H1 (cell line): ENCODE results near the gene FGF5. TPM values are rescaled to one million over a fixed set of nuclear protein-coding genes. Genes with fewer than 3 reads are reported as not detected.
"Not testable (repeated sequence)": the region's sequence is repeated elsewhere in the genome, so short reads cannot be mapped to it uniquely, and the experiment has no call there.

Source experiments
- CTCF ChIA-PET: fragments of 300-600 bp; sonication (Branson Sonifier 250); formaldehyde crosslinking; loops from one replicate; lab custom pipeline; 2021; ENCODE audit not compliant: partially characterized antibody; lab: Charles Lee
- POLR2A ChIA-PET: fragments of 300-600 bp; sonication (Branson Sonifier 250); formaldehyde crosslinking; loops from one replicate; lab custom pipeline; 2021; ENCODE audit warnings: inconsistent platforms; ENCODE audit not compliant: partially characterized antibody; lab: Charles Lee
- DNase-seq, 2 experiments: peaks; one replicate each; pipeline versions ENCODE4 v3.0.0 to v3.0.0-alpha.2; 2010 to 2022; ENCODE audit warnings: low spot score in 2 of 2, low read depth in 1 of 2, mixed read lengths in 1 of 2
- FAIRE-seq: peaks from 2 replicates; lab custom pipeline; 2011; peaks lifted over from hg19 to GRCh38; lab: Jason Lieb, UNC
- H2AFZ ChIP-seq: 2 replicates; pipeline ENCODE4 v1.8.1; 2012; ENCODE audit warnings: low read length, inconsistent platforms
- H2AK5ac ChIP-seq: 2 replicates; pipeline ENCODE4 v1.6.1; 2013; ENCODE audit warnings: low read depth, low read length
- H2BK120ac ChIP-seq: replicated peaks from 2 replicates; pipeline ENCODE3; 2013; ENCODE audit warnings: low read depth, low read length, inconsistent platforms
- H2BK12ac ChIP-seq: 2 replicates; pipeline ENCODE4 v1.6.1; 2013; ENCODE audit warnings: low read depth, low read length
- H2BK15ac ChIP-seq: 2 replicates; pipeline ENCODE4 v1.6.1; 2013; ENCODE audit warnings: low read length
- H2BK20ac ChIP-seq: 2 replicates; pipeline ENCODE4 v1.6.1; 2013; ENCODE audit warnings: low read length
- H2BK5ac ChIP-seq: 2 replicates; pipeline ENCODE4 v1.6.1; 2013; ENCODE audit warnings: low read depth, low read length
- H3K14ac ChIP-seq: 2 replicates; pipeline ENCODE4 v1.6.1; 2013; ENCODE audit warnings: inconsistent platforms; ENCODE audit not compliant: insufficient read length
- H3K18ac ChIP-seq: 2 replicates; pipeline ENCODE4 v1.6.1; 2013; ENCODE audit warnings: low read length; ENCODE audit errors: extremely low read depth
- H3K23ac ChIP-seq: 2 replicates; pipeline ENCODE4 v1.6.1; 2013; ENCODE audit warnings: inconsistent platforms; ENCODE audit not compliant: insufficient read length
- H3K23me2 ChIP-seq: 2 replicates; pipeline ENCODE4 v1.6.1; 2013; ENCODE audit warnings: low read depth, low read length
- H3K27ac ChIP-seq: 2 replicates; pipeline ENCODE4 v1.6.1; 2011; ENCODE audit warnings: low read depth, low read length, inconsistent platforms
- H3K27me3 ChIP-seq, 4 experiments: replicated peaks in 1 of 4; 1 replicate in 1 of 4; 2 replicates in 3 of 4; pipeline versions ENCODE4 v1.6.1 to v1.8.1; 2011 to 2013; ENCODE audit warnings: low read length in 3 of 4, mild to moderate bottlenecking in 3 of 4, inconsistent platforms in 2 of 4, mixed read lengths in 2 of 4, moderate library complexity in 1 of 4; ENCODE audit not compliant: control insufficient read depth in 3 of 4, insufficient read depth in 3 of 4; ENCODE audit errors: extremely low read depth in 1 of 4
- H3K36me3 ChIP-seq, 4 experiments: 2 replicates each; pipeline versions ENCODE4 v1.6.1 to v1.8.1; 2011 to 2013; ENCODE audit warnings: mild to moderate bottlenecking in 4 of 4, low read length in 3 of 4, moderate library complexity in 2 of 4, control low read depth in 1 of 4, inconsistent platforms in 1 of 4; ENCODE audit not compliant: insufficient read depth in 4 of 4, control insufficient read depth in 2 of 4
- H3K4ac ChIP-seq: replicated peaks from 2 replicates; pipeline ENCODE3; 2013; ENCODE audit warnings: low read length, low read depth, mixed read lengths, inconsistent platforms; ENCODE audit not compliant: insufficient read length
- H3K4me1 ChIP-seq, 4 experiments: replicated peaks in 1 of 4; 1 replicate in 1 of 4; 2 replicates in 3 of 4; pipeline versions ENCODE4 v1.6.1 to v1.8.1; 2011 to 2013; ENCODE audit warnings: low read length in 3 of 4, inconsistent platforms in 2 of 4, mixed read lengths in 1 of 4; ENCODE audit not compliant: insufficient read depth in 4 of 4, control insufficient read depth in 3 of 4
- H3K4me2 ChIP-seq, 2 experiments: 2 replicates each; pipeline versions ENCODE4 v1.6.1 to v1.8.1; 2011 to 2013; ENCODE audit warnings: low read depth in 2 of 2, low read length in 2 of 2, control low read depth in 1 of 2, inconsistent platforms in 1 of 2, mild to moderate bottlenecking in 1 of 2; ENCODE audit not compliant: insufficient read depth in 1 of 2
- H3K4me3 ChIP-seq, 4 experiments: fragments of 200-600, 300-600 bp in 1 of 4; sonication (generic), shearing (Covaris generic), sonication (Bioruptor Twin) in 1 of 4; 2 replicates each; pipeline versions ENCODE4 v1.5.1 to v1.8.1; 2011 to 2016; ENCODE audit warnings: low read length in 4 of 4, low read depth in 3 of 4, control low read depth in 2 of 4, inconsistent platforms in 2 of 4, mild to moderate bottlenecking in 2 of 4, mixed read lengths in 1 of 4, moderate library complexity in 1 of 4; ENCODE audit not compliant: insufficient read depth in 2 of 4; ENCODE audit errors: extremely low read depth in 1 of 4
- H3K56ac ChIP-seq: replicated peaks from 2 replicates; pipeline ENCODE3; 2013; ENCODE audit warnings: low read depth, mild to moderate bottlenecking, mixed read lengths, low read length, inconsistent platforms; ENCODE audit not compliant: insufficient read length
- H3K79me1 ChIP-seq: 2 replicates; pipeline ENCODE4 v1.6.1; 2013; ENCODE audit warnings: low read depth, low read length, control low read depth
- H3K79me2 ChIP-seq, 2 experiments: 2 replicates each; pipeline versions ENCODE4 v1.6.1 to v1.8.1; 2012 to 2013; ENCODE audit warnings: low read length in 2 of 2, mild to moderate bottlenecking in 2 of 2, inconsistent platforms in 1 of 2; ENCODE audit not compliant: insufficient read depth in 2 of 2, control insufficient read depth in 1 of 2
- H3K9ac ChIP-seq, 4 experiments: replicated peaks in 1 of 4; 1 replicate in 1 of 4; 2 replicates in 3 of 4; pipeline versions ENCODE4 v1.6.1 to v1.8.1; 2011 to 2013; ENCODE audit warnings: low read depth in 3 of 4, low read length in 3 of 4, control low read depth in 2 of 4, mild to moderate bottlenecking in 2 of 4, moderate library complexity in 2 of 4, inconsistent platforms in 1 of 4; ENCODE audit errors: extremely low read depth in 1 of 4
- H3K9me3 ChIP-seq, 2 experiments: 2 replicates each; pipeline versions ENCODE4 v1.6.1 to v1.8.1; 2012 to 2013; ENCODE audit warnings: mild to moderate bottlenecking in 2 of 2, moderate library complexity in 2 of 2, control low read depth in 1 of 2, inconsistent platforms in 1 of 2, low read depth in 1 of 2, low read length in 1 of 2, mixed read lengths in 1 of 2; ENCODE audit not compliant: insufficient read depth in 2 of 2
- H4K20me1 ChIP-seq, 2 experiments: replicated peaks in 1 of 2; 2 replicates each; pipeline versions ENCODE3 to v1.8.1; 2011 to 2013; ENCODE audit warnings: inconsistent platforms in 2 of 2, low read length in 2 of 2, mild to moderate bottlenecking in 1 of 2; ENCODE audit not compliant: insufficient read depth in 2 of 2, control insufficient read depth in 1 of 2
- H4K5ac ChIP-seq: 2 replicates; pipeline ENCODE4 v1.6.1; 2013; ENCODE audit warnings: low read length, low read depth, mixed read lengths, inconsistent platforms; ENCODE audit not compliant: insufficient read length
- H4K8ac ChIP-seq: 2 replicates; pipeline ENCODE4 v1.8.0; 2013; ENCODE audit warnings: mild to moderate bottlenecking, moderate library complexity, low read length, inconsistent platforms; ENCODE audit not compliant: insufficient read depth; ENCODE audit errors: extremely low read depth
- H4K91ac ChIP-seq: replicated peaks from 2 replicates; pipeline ENCODE3; 2013; ENCODE audit warnings: low read length, mixed read lengths, inconsistent platforms; ENCODE audit not compliant: insufficient read length
- ATF2 ChIP-seq: IDR thresholded peaks from 2 replicates; pipeline ENCODE4 v1.6.1; 2012; ENCODE audit warnings: low read length, inconsistent platforms
- CBX8 ChIP-seq: fragments of 300-800, 300-1000 bp; sonication (generic); IDR thresholded peaks from 2 replicates; pipeline ENCODE4 v1.7.1; 2016; ENCODE audit warnings: low read depth, low read length, borderline replicate concordance
- CTBP2 ChIP-seq: IDR thresholded peaks from 2 replicates; pipeline ENCODE4 v1.7.0; 2011; ENCODE audit warnings: borderline replicate concordance, mild to moderate bottlenecking, moderate library complexity, mixed read lengths, low read length; ENCODE audit not compliant: insufficient read depth, insufficient read length
- EGR1 ChIP-seq: IDR thresholded peaks from 2 replicates; pipeline ENCODE4 v1.6.1; 2011; ENCODE audit warnings: low read depth, low read length, borderline replicate concordance
- HDAC6 ChIP-seq: IDR thresholded peaks from one replicate; pipeline ENCODE4 v1.7.1; 2012; ENCODE audit warnings: low read depth, mild to moderate bottlenecking, inconsistent platforms, low read length, moderate library complexity
- NANOG ChIP-seq: IDR thresholded peaks from 2 replicates; pipeline ENCODE4 v1.6.1; 2011; ENCODE audit warnings: low read length, low read depth, mild to moderate bottlenecking, inconsistent platforms; ENCODE audit not compliant: insufficient read depth, poor library complexity, severe bottlenecking
- WGBS, 2 experiments: shearing (Covaris generic) in 1 of 2; methylation state at CpG; one replicate each; pipeline versions ENCODE4 v1.1.6 to v1.1.7; 2013 to 2015; ENCODE audit warnings: low lambda C conversion rate in 2 of 2, mixed read lengths in 2 of 2, inconsistent platforms in 1 of 2, low coverage in 1 of 2, missing lambda C conversion rate in 1 of 2; ENCODE audit not compliant: insufficient replicate concordance in 2 of 2, insufficient coverage in 1 of 2, insufficient read length in 1 of 2; ENCODE audit errors: extremely low coverage in 1 of 2, missing lambda C conversion rate in 1 of 2; 5-methylcytosine and 5-hydroxymethylcytosine counted together
- polyA plus RNA-seq, 7 experiments: library from polyadenylated mRNA; depleted of rRNA in 3 of 7; stranded (reverse) in 5 of 7; unstranded in 2 of 7; fragments of >200 nt in 5 of 7; fragments of 200-250 nt in 2 of 7; gene quantifications; 1 replicate in 5 of 7; 2 replicates in 1 of 7; 4 replicates in 1 of 7; pipeline versions ENCODE4 v1.2.1 to v1.2.3, GENCODE V29; 2011 to 2013; ENCODE audit warnings: missing spikeins in 2 of 7, mixed read lengths in 2 of 7
- total RNA-seq: library from RNA; stranded (reverse); fragmentation: NEBNext Ultra II Directional; extraction: Animal tissue kit (Norgen Biotek cat#: 25700); gene quantifications from 2 replicates; pipeline ENCODE4 v1.2.1, GENCODE V29; 2021

The FGF5 gene
- total and polyA plus RNA-seq, 2 of the 8 experiments (the other 6 are each of a cell fraction or from before 2014, with no cell fraction given) = not detected

- TF ChIP-seq HDAC6 (no peak), EGR1 (no peak), CBX8 (no peak), ATF2 (no peak), CTBP2 (no peak), NANOG (no peak)
Measured at GRCh38 chr4:80243274-80244018, 23.0 kb upstream of the FGF5 start (continued).

DNA sequence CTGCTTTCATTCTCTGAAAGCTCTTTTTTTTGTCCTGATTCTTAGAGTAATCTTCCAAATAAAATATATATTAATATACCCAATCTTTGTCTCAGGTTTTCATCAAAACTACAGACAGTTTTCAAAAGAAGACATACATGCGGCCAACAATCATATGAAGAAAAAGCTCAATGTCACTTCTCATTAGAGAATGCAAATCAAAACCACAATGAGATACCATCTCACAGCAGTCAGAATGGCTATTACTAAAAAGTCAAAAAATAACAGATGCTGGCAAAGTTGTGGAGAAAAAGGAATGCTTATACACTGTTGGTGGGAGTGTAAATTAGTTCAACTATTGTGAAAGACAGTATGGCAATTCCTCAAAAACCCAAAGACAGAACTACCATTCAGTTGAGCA is 19.0 kb upstream of the FGF5 start:
- 94% methylated on average over 1 of the region's 1 CpG; no CpG with 5 or more reads in 1 of the 2 experiments for WGBS, 2 experiments
- H4K8ac ChIP-seq, H2BK5ac ChIP-seq, H3K9me3 ChIP-seq, H2AK5ac ChIP-seq, H3K4me3 ChIP-seq, H3K4me1 ChIP-seq, H3K23me2 ChIP-seq, H3K27me3 ChIP-seq, H4K5ac ChIP-seq, FAIRE-seq, H3K79me1 ChIP-seq, POLR2A ChIA-PET, H4K20me1 ChIP-seq, H3K36me3 ChIP-seq, H3K4ac ChIP-seq, H3K79me2 ChIP-seq, H3K9ac ChIP-seq, H3K27ac ChIP-seq, H2AFZ ChIP-seq, H2BK15ac ChIP-seq, H4K91ac ChIP-seq, H3K14ac ChIP-seq, H3K23ac ChIP-seq, H3K4me2 ChIP-seq, DNase-seq, H2BK20ac ChIP-seq, H2BK12ac ChIP-seq, H3K56ac ChIP-seq, H3K18ac ChIP-seq, H2BK120ac ChIP-seq: not testable (repeated sequence)
- CTCF ChIA-PET = interaction anchor here (0.7 to 1.4 kb wide), 3 partner anchors 15 to 88 kb away, joined by 3 read pairs; partner anchors contain the start of gene CFAP299
